ENCODE measurements around the gene GFOD2.

The GFOD2 gene

DNA sequence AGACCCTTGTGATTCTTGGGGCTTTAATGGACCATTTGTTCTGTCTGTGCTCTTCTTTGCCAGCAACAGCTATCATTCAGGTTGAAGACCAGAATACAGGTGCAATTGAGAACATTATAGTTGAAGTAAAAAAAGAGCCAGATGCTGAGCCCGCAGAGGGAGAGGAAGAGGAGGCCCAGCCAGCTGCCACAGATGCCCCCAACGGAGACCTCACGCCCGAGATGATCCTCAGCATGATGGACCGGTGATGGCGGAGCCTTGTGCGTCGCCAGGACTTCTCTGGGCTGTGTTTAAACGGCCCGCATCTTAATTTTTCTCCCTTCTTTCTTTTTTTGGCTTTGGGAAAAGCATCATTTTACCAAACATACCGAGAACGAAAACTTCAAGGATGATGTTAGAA is 81.5 kb downstream of the GFOD2 start:
- H3K36me3 ChIP-seq (replicated peaks; ENCODE audit: low read depth, low read length): peaks cover 28% of the 10 kb centered on the region
- H3K9me3 ChIP-seq (ENCODE audit: insufficient read depth, low read length): no peaks in the 10 kb centered on the region
- no peaks in the 10 kb centered on the region for H4K20me1 ChIP-seq (ENCODE audit: insufficient read depth, low read length)
- H2AFZ ChIP-seq (ENCODE audit: low read depth, low read length): no peak overlapping the region
- H3K27me3 ChIP-seq (ENCODE audit: low read depth, low read length): no peaks in the 10 kb centered on the region
- no peaks in the 10 kb centered on the region for H3K79me2 ChIP-seq (ENCODE audit: low read length)
- no peak overlapping the region for H3K9ac ChIP-seq (ENCODE audit: low read length)
- no peak overlapping the region for H3K4me3 ChIP-seq (ENCODE audit: low read length)
- no peak overlapping the region for H3K4me2 ChIP-seq (ENCODE audit: low read length)
- H3K4me1 ChIP-seq (ENCODE audit: low read length): no peaks in the 10 kb centered on the region
- TF ChIP-seq EZH2phosphoT487 (IDR thresholded peaks at IDR 0.05; ENCODE audit: low read depth): no peak
- TF ChIP-seq, protein P1, sequence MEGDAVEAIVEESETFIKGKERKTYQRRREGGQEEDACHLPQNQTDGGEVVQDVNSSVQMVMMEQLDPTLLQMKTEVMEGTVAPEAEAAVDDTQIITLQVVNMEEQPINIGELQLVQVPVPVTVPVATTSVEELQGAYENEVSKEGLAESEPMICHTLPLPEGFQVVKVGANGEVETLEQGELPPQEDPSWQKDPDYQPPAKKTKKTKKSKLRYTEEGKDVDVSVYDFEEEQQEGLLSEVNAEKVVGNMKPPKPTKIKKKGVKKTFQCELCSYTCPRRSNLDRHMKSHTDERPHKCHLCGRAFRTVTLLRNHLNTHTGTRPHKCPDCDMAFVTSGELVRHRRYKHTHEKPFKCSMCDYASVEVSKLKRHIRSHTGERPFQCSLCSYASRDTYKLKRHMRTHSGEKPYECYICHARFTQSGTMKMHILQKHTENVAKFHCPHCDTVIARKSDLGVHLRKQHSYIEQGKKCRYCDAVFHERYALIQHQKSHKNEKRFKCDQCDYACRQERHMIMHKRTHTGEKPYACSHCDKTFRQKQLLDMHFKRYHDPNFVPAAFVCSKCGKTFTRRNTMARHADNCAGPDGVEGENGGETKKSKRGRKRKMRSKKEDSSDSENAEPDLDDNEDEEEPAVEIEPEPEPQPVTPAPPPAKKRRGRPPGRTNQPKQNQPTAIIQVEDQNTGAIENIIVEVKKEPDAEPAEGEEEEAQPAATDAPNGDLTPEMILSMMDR (IDR thresholded peaks at IDR 0.05; ENCODE audit: low read depth, low read length): no peak
- H3K27ac ChIP-seq (ENCODE audit: low read length): no peak overlapping the region

DNA sequence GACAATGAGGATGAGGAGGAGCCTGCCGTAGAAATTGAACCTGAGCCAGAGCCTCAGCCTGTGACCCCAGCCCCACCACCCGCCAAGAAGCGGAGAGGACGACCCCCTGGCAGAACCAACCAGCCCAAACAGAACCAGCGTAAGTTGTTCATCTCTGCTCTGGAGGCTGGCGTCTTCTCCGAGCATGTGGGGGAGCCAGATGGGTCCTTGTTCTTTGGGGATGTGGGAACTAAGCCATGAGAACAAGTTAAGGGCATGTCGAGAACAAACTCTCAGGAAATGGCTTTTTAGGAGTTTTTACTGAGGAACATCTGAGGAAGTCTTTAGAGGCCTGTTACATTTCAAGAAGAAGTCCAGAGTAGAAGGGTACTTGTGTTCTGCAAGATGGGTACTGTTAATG is 82.4 kb downstream of the GFOD2 start:
- Histone ChIP-seq H4K20me1 (ENCODE audit: insufficient read depth, low read length) (no peaks in the 10 kb centered on the region), H3K9me3 (ENCODE audit: insufficient read depth, low read length) (no peaks in the 10 kb centered on the region), H3K4me2 (ENCODE audit: low read length) (no peak overlapping the region), H3K27ac (ENCODE audit: low read length) (no peak overlapping the region), H3K4me1 (ENCODE audit: low read length) (no peaks in the 10 kb centered on the region), H3K79me2 (ENCODE audit: low read length) (no peaks in the 10 kb centered on the region), H3K36me3 (replicated peaks; ENCODE audit: low read depth, low read length) (peaks cover 34% of the 10 kb centered on the region), H3K9ac (ENCODE audit: low read length) (no peak overlapping the region), H3K4me3 (ENCODE audit: low read length) (no peak overlapping the region), H3K27me3 (ENCODE audit: low read depth, low read length) (no peaks in the 10 kb centered on the region), H2AFZ (ENCODE audit: low read depth, low read length) (no peak overlapping the region)
- TF ChIP-seq, protein P1 (IDR thresholded peaks at IDR 0.05; ENCODE audit: low read depth, low read length): no peak
- no peak for TF ChIP-seq EZH2phosphoT487 (IDR thresholded peaks at IDR 0.05; ENCODE audit: low read depth)

- no peaks in the 10 kb centered on the region for H3K79me2 ChIP-seq (ENCODE audit: low read length)
- H3K4me2 ChIP-seq (ENCODE audit: low read length): no peak overlapping the region
- no peaks in the 10 kb centered on the region for H4K20me1 ChIP-seq (ENCODE audit: insufficient read depth, low read length)
- no peak overlapping the region for H3K27ac ChIP-seq (ENCODE audit: low read length)
- peaks cover 31% of the 10 kb centered on the region for H3K36me3 ChIP-seq (replicated peaks; ENCODE audit: low read depth, low read length)
- no peak overlapping the region for H3K4me3 ChIP-seq (ENCODE audit: low read length)
- no peak for TF ChIP-seq EZH2phosphoT487 (IDR thresholded peaks at IDR 0.05; ENCODE audit: low read depth)
- TF ChIP-seq, protein P1 (IDR thresholded peaks at IDR 0.05; ENCODE audit: low read depth, low read length): no peak
- no peaks in the 10 kb centered on the region for H3K27me3 ChIP-seq (ENCODE audit: low read depth, low read length)
- H3K9ac ChIP-seq (ENCODE audit: low read length): no peak overlapping the region
- no peaks in the 10 kb centered on the region for H3K9me3 ChIP-seq (ENCODE audit: insufficient read depth, low read length)
- no peak overlapping the region for H2AFZ ChIP-seq (ENCODE audit: low read depth, low read length)
- H3K4me1 ChIP-seq (ENCODE audit: low read length): no peaks in the 10 kb centered on the region
Observed at GRCh38 chr16:67632415-67633172, 86.5 kb downstream of the GFOD2 start.

DNA sequence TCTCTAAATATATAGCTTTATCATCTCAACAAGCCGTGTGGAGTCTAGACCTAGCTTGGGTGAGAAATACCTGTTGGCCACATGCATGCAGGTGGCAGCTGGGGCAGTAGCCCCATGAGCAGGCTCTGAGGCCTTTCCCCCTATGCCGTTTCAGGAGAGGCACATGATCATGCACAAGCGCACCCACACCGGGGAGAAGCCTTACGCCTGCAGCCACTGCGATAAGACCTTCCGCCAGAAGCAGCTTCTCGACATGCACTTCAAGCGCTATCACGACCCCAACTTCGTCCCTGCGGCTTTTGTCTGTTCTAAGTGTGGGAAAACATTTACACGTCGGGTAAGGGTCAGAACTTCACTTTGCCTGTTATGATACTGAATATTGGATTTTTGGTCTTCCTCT is 90.9 kb downstream of the GFOD2 start:
- Histone ChIP-seq H3K36me3 (replicated peaks; ENCODE audit: low read depth, low read length) (peaks cover 40% of the 10 kb centered on the region), H3K27me3 (ENCODE audit: low read depth, low read length) (no peaks in the 10 kb centered on the region), H3K4me1 (ENCODE audit: low read length) (no peaks in the 10 kb centered on the region), H3K79me2 (ENCODE audit: low read length) (no peaks in the 10 kb centered on the region), H3K27ac (ENCODE audit: low read length) (no peak overlapping the region), H3K9ac (ENCODE audit: low read length) (no peak overlapping the region), H3K4me3 (ENCODE audit: low read length) (no peak overlapping the region), H4K20me1 (ENCODE audit: insufficient read depth, low read length) (no peaks in the 10 kb centered on the region), H3K4me2 (ENCODE audit: low read length) (no peak overlapping the region), H2AFZ (ENCODE audit: low read depth, low read length) (no peak overlapping the region), H3K9me3 (ENCODE audit: insufficient read depth, low read length) (no peaks in the 10 kb centered on the region)
- TF ChIP-seq EZH2phosphoT487 (IDR thresholded peaks at IDR 0.05; ENCODE audit: low read depth): no peak
- TF ChIP-seq, protein P1 (IDR thresholded peaks at IDR 0.05; ENCODE audit: low read depth, low read length): no peak

All from OCI-LY3 (cell line).